HepG2 (cell line): ENCODE data around the gene UBE2C. TPM values are rescaled to one million over a fixed set of nuclear protein-coding genes. Genes with fewer than 3 reads are reported as not detected.

Experiments
- BRD4 ChIP-seq: sonication (generic); formaldehyde crosslinking; IDR thresholded peaks from 2 replicates; pipeline ENCODE4 v1.4.0; 2020; ENCODE audit warnings: missing genetic modification reagents
- CERS6 ChIP-seq: sonication (generic); formaldehyde crosslinking; IDR thresholded peaks from 2 replicates; pipeline ENCODE4 v1.5.0; 2020; ENCODE audit warnings: missing genetic modification reagents
- HMGXB4 ChIP-seq, 2 experiments: sonication (generic) in 1 of 2; formaldehyde crosslinking in 1 of 2; IDR thresholded peaks; 2 replicates each; pipeline versions ENCODE4 v1.4.0 to v1.6.1; 2018 to 2020; ENCODE audit warnings: missing genetic modification reagents in 2 of 2, borderline replicate concordance in 1 of 2, low read depth in 1 of 2, mild to moderate bottlenecking in 1 of 2, missing biosample characterization in 1 of 2
- MLLT10 ChIP-seq: sonication (generic); formaldehyde crosslinking; IDR thresholded peaks from 2 replicates; pipeline ENCODE4 v1.4.0; 2020; ENCODE audit warnings: missing genetic modification reagents
- MTF2 ChIP-seq: sonication (generic); formaldehyde crosslinking; IDR thresholded peaks from 2 replicates; pipeline ENCODE4 v1.5.0; 2020; ENCODE audit warnings: missing genetic modification reagents, borderline replicate concordance
- ZNF138 ChIP-seq: sonication (generic); formaldehyde crosslinking; IDR thresholded peaks from 2 replicates; pipeline ENCODE4 v1.5.0; 2020; ENCODE audit warnings: mild to moderate bottlenecking, low read depth, missing genetic modification reagents
- ZNF414 ChIP-seq: sonication (generic); formaldehyde crosslinking; IDR thresholded peaks from 2 replicates; pipeline ENCODE4 v1.5.0; 2020; ENCODE audit warnings: missing genetic modification reagents
- ZNF513 ChIP-seq: sonication (generic); formaldehyde crosslinking; conservative IDR thresholded peaks from 2 replicates; pipeline ENCODE4 v1.5.0; 2020; ENCODE audit warnings: missing genetic modification reagents
- ZNF563 ChIP-seq: sonication (generic); formaldehyde crosslinking; IDR thresholded peaks from 2 replicates; pipeline ENCODE4 v1.8.0; 2022; ENCODE audit warnings: mild to moderate bottlenecking, moderate library complexity, missing genetic modification reagents
- ZNF766 ChIP-seq: sonication (generic); formaldehyde crosslinking; IDR thresholded peaks from 2 replicates; pipeline ENCODE4 v1.5.0; 2020; ENCODE audit warnings: missing genetic modification reagents, borderline replicate concordance
- polyA plus RNA-seq, 8 experiments: library from polyadenylated mRNA; depleted of rRNA in 3 of 8; stranded (reverse) in 7 of 8; unstranded in 1 of 8; fragments of >200 nt; fragmentation: Illumina TruSeq in 4 of 8; extraction: Trizol in 4 of 8; gene quantifications; 2 replicates each; pipeline versions ENCODE4 v1.2.1 to v1.2.3, GENCODE V29; 2011 to 2016; ENCODE audit warnings: low read depth in 4 of 8, missing spikeins in 1 of 8, mixed read lengths in 1 of 8; ENCODE audit not compliant: insufficient read depth in 1 of 8
- total RNA-seq, 5 experiments: library from RNA; depleted of rRNA; stranded (reverse); fragments of >200 nt; fragmentation: Illumina TruSeq; extraction: Trizol; gene quantifications; 2 replicates each; pipeline ENCODE4 v1.2.3, GENCODE V29; 2016; ENCODE audit warnings: low read depth in 1 of 5
- TF ChIP-seq, protein P1 (sequence below): sonication (generic); formaldehyde crosslinking; IDR thresholded peaks from 2 replicates; pipeline ENCODE4 v1.8.1; 2023; ENCODE audit warnings: mild to moderate bottlenecking, inconsistent platforms, moderate library complexity, missing genetic modification reagents, borderline replicate concordance
- TF ChIP-seq, protein P2 (sequence below): sonication (generic); formaldehyde crosslinking; IDR thresholded peaks from 2 replicates; pipeline ENCODE4 v1.5.1; 2020; ENCODE audit warnings: mild to moderate bottlenecking, missing genetic modification reagents
- TF ChIP-seq, protein P3 (sequence below): sonication (generic); formaldehyde crosslinking; IDR thresholded peaks from 2 replicates; pipeline ENCODE4 v1.4.0; 2020; ENCODE audit warnings: mild to moderate bottlenecking, low read depth, missing genetic modification reagents

The UBE2C gene
- total and polyA plus RNA-seq, 2 of the 13 experiments (the other 11 are each of a cell fraction or from before 2014, with no cell fraction given) = 100 to 123 TPM

DNA sequence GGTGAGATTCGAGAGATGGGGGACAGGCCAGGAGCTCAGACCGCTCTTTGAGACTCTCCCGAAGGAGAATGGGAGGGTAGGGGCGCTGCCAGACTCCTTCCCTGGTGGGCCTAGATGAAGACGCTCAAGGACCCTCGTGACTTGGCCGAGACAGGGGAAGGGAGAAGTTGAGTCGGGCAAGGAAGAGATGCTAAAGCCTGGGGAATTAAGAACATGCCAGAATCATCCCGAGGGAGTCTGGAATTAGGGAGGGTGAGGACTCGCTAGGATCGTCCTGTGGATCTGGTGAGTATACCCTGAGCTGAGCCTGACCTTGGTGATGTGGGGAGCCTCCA is 529 bp downstream of the UBE2C start (continued):
- TF ChIP-seq MTF2 = 0 out of 2 replicates have a peak, but pooled peaks have one; percentile 34
- TF ChIP-seq, protein P1, sequence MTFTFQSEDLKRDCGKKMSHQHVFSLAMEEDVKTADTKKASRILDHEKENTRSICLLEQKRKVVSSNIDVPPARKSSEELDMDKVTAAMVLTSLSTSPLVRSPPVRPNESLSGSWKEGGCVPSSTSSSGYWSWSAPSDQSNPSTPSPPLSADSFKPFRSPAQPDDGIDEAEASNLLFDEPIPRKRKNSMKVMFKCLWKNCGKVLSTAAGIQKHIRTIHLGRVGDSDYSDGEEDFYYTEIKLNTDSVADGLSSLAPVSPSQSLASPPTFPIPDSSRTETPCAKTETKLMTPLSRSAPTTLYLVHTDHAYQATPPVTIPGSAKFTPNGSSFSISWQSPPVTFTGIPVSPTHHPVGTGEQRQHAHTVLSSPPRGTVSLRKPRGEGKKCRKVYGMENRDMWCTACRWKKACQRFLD (CRISPR knock-in tag) = 0 out of 2 replicates have a peak, but pooled peaks have one; percentile 42
- TF ChIP-seq, protein P2, sequence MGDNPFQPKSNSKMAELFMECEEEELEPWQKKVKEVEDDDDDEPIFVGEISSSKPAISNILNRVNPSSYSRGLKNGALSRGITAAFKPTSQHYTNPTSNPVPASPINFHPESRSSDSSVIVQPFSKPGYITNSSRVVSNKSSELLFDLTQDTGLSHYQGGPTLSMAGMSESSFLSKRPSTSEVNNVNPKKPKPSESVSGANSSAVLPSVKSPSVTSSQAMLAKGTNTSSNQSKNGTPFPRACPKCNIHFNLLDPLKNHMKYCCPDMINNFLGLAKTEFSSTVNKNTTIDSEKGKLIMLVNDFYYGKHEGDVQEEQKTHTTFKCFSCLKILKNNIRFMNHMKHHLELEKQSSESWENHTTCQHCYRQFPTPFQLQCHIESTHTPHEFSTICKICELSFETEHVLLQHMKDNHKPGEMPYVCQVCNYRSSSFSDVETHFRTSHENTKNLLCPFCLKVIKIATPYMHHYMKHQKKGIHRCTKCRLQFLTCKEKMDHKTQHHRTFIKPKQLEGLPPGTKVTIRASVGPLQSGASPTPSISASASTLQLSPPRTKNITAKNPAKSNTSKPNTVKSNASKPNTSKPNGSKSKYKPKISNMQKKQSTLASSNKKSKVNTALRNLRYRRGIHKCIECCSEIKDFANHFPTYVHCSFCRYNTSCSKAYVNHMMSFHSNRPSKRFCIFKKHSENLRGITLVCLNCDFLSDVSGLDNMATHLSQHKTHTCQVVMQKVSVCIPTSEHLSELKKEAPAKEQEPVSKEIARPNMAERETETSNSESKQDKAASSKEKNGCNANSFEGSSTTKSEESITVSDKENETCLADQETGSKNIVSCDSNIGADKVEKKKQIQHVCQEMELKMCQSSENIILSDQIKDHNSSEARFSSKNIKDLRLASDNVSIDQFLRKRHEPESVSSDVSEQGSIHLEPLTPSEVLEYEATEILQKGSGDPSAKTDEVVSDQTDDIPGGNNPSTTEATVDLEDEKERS = no peak
- peak; percentile 47; the same call in 1 of the 2 replicates for TF ChIP-seq ZNF414 (CRISPR knock-in tag)
- TF ChIP-seq CERS6 (CRISPR knock-in tag) = no peak
- TF ChIP-seq BRD4 (CRISPR knock-in tag) = 0 out of 2 replicates have a peak, but pooled peaks have one; percentile 10
- TF ChIP-seq, protein P3, sequence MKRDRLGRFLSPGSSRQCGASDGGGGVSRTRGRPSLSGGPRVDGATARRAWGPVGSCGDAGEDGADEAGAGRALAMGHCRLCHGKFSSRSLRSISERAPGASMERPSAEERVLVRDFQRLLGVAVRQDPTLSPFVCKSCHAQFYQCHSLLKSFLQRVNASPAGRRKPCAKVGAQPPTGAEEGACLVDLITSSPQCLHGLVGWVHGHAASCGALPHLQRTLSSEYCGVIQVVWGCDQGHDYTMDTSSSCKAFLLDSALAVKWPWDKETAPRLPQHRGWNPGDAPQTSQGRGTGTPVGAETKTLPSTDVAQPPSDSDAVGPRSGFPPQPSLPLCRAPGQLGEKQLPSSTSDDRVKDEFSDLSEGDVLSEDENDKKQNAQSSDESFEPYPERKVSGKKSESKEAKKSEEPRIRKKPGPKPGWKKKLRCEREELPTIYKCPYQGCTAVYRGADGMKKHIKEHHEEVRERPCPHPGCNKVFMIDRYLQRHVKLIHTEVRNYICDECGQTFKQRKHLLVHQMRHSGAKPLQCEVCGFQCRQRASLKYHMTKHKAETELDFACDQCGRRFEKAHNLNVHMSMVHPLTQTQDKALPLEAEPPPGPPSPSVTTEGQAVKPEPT (CRISPR knock-in tag) = no peak
- TF ChIP-seq ZNF513 (CRISPR knock-in tag) = no peak
- TF ChIP-seq HMGXB4 (CRISPR knock-in tag; IDR thresholded peaks at IDR 0.05; ENCODE audit: borderline replicate concordance in 1 of 2, low read depth in 1 of 2) = 0 out of 4 replicates have a peak, but pooled peaks of 1 of the 2 experiments have one; percentile 48
- TF ChIP-seq ZNF766 (CRISPR knock-in tag) = no peak
- no peak for TF ChIP-seq MLLT10 (CRISPR knock-in tag)
- no peak for TF ChIP-seq ZNF138 (CRISPR knock-in tag)
- peak; percentile 34; the same call in 1 of the 2 replicates for TF ChIP-seq ZNF563 (CRISPR knock-in tag)
